Parathyroid adenoma (tissue), 2 donors: ENCODE data around the gene KCND3.

ENCODE experiments used
- H2AFZ ChIP-seq: fragments of 300-600 bp; sonication (generic); one replicate; pipeline ENCODE4 v1.7.0; 2017; ENCODE audit warnings: antibody characterized with exemption, mild to moderate bottlenecking
- H3K27ac ChIP-seq: fragments of 300-600 bp; sonication (generic); one replicate; pipeline ENCODE4 v1.7.0; 2017
- H3K27me3 ChIP-seq: fragments of 300-600 bp; sonication (generic); one replicate; pipeline ENCODE4 v1.7.0; 2017; ENCODE audit warnings: low read length; ENCODE audit not compliant: control insufficient read depth, insufficient read depth
- H3K36me3 ChIP-seq: fragments of 300-600 bp; sonication (generic); one replicate; pipeline ENCODE4 v1.7.0; 2017; ENCODE audit warnings: low read length; ENCODE audit not compliant: control insufficient read depth, insufficient read depth
- H3K4me1 ChIP-seq: fragments of 300-600 bp; sonication (generic); one replicate; pipeline ENCODE4 v1.7.0; 2017; ENCODE audit warnings: control low read depth
- H3K4me2 ChIP-seq: fragments of 300-600 bp; sonication (generic); one replicate; pipeline ENCODE4 v1.7.0; 2017; ENCODE audit warnings: low read length
- H3K4me3 ChIP-seq: fragments of 300-600 bp; sonication (generic); one replicate; pipeline ENCODE4 v1.7.0; 2017; ENCODE audit warnings: low read depth, low read length
- H3K79me2 ChIP-seq: fragments of 300-600 bp; sonication (generic); one replicate; pipeline ENCODE4 v1.7.0; 2017; ENCODE audit warnings: control low read depth
- H3K9ac ChIP-seq: fragments of 300-600 bp; sonication (generic); one replicate; pipeline ENCODE4 v1.7.0; 2017; ENCODE audit warnings: mild to moderate bottlenecking
- H3K9me3 ChIP-seq: fragments of 300-600 bp; sonication (generic); one replicate; pipeline ENCODE4 v1.7.0; 2017; ENCODE audit warnings: low read length; ENCODE audit not compliant: control insufficient read depth
- CTCF ChIP-seq: fragments of 300-600 bp; sonication (generic); IDR thresholded peaks from one replicate; pipeline ENCODE4 v1.7.0; 2017; ENCODE audit warnings: antibody characterized with exemption, mild to moderate bottlenecking
- donor health status: primary hyperparathyroidism.

Gene KCND3

GRCh38 chr1:111895017-111895416 lies 94.5 kb downstream of the KCND3 start:
- no peak for TF ChIP-seq CTCF
- H3K4me1 ChIP-seq: no peaks in the 10 kb centered on the region
- H3K79me2 ChIP-seq: no peaks in the 10 kb centered on the region
- H3K36me3 ChIP-seq: no peaks in the 10 kb centered on the region
- no peak overlapping the region for H2AFZ ChIP-seq
- no peaks in the 10 kb centered on the region for H3K27me3 ChIP-seq
- H3K9ac ChIP-seq: no peak overlapping the region
- no peak overlapping the region for H3K27ac ChIP-seq
- no peaks in the 10 kb centered on the region for H3K9me3 ChIP-seq
- H3K4me2 ChIP-seq: no peak overlapping the region
- H3K4me3 ChIP-seq: no peak overlapping the region

GRCh38 chr1:111894497-111894896 lies 95.0 kb downstream of the KCND3 start:
- Histone ChIP-seq H3K36me3 (no peaks in the 10 kb centered on the region), H3K4me3 (no peak overlapping the region), H3K27ac (no peak overlapping the region), H3K4me1 (no peaks in the 10 kb centered on the region), H3K4me2 (no peak overlapping the region), H3K27me3 (no peaks in the 10 kb centered on the region), H3K79me2 (no peaks in the 10 kb centered on the region), H3K9ac (no peak overlapping the region), H2AFZ (no peak overlapping the region), H3K9me3 (no peaks in the 10 kb centered on the region)
- no peak for TF ChIP-seq CTCF

- no peak overlapping the region for H3K27ac ChIP-seq
- H3K9me3 ChIP-seq: no peaks in the 10 kb centered on the region
- H3K4me1 ChIP-seq: no peaks in the 10 kb centered on the region
- no peak overlapping the region for H2AFZ ChIP-seq
- no peak overlapping the region for H3K4me2 ChIP-seq
- TF ChIP-seq CTCF: no peak
- H3K79me2 ChIP-seq: no peaks in the 10 kb centered on the region
- no peaks in the 10 kb centered on the region for H3K36me3 ChIP-seq
- no peaks in the 10 kb centered on the region for H3K27me3 ChIP-seq
- H3K9ac ChIP-seq: no peak overlapping the region
- H3K4me3 ChIP-seq: no peak overlapping the region
Measured at GRCh38 chr1:111891566-111891965, 97.9 kb downstream of the KCND3 start.

- no peak overlapping the region for H3K4me3 ChIP-seq
- no peak for TF ChIP-seq CTCF
- H3K9ac ChIP-seq: no peak overlapping the region
- H3K79me2 ChIP-seq: no peaks in the 10 kb centered on the region
- H3K27ac ChIP-seq: no peak overlapping the region
- H3K27me3 ChIP-seq: no peaks in the 10 kb centered on the region
- no peak overlapping the region for H3K4me2 ChIP-seq
- H2AFZ ChIP-seq: no peak overlapping the region
- H3K9me3 ChIP-seq: no peaks in the 10 kb centered on the region
- no peaks in the 10 kb centered on the region for H3K4me1 ChIP-seq
- H3K36me3 ChIP-seq: no peaks in the 10 kb centered on the region
Measured at GRCh38 chr1:111888740-111889376, 100.6 kb downstream of the KCND3 start.

- no peak for TF ChIP-seq CTCF
- no peaks in the 10 kb centered on the region for H3K79me2 ChIP-seq
- H3K4me2 ChIP-seq: no peak overlapping the region
- no peak overlapping the region for H3K4me3 ChIP-seq
- H3K36me3 ChIP-seq: no peaks in the 10 kb centered on the region
- H3K9me3 ChIP-seq: no peaks in the 10 kb centered on the region
- H3K27ac ChIP-seq: no peak overlapping the region
- H2AFZ ChIP-seq: no peak overlapping the region
- H3K4me1 ChIP-seq: peaks cover 2% of the 10 kb centered on the region
- H3K27me3 ChIP-seq: no peaks in the 10 kb centered on the region
- H3K9ac ChIP-seq: no peak overlapping the region
Measured at GRCh38 chr1:111887875-111888274, 101.6 kb downstream of the KCND3 start.
